GM18505 (cell line): ENCODE results near the gene S100A6.

Experiments used
- ATAC-seq: cut with Tn5 transposase; IDR thresholded peaks from one replicate; pipeline ENCODE4 v1.9.1; 2021; ENCODE audit not compliant: unreplicated experiment
- POLR2A ChIP-seq: IDR thresholded peaks from 4 replicates; pipeline ENCODE4 v1.6.1; 2011; ENCODE audit warnings: borderline replicate concordance; ENCODE audit not compliant: insufficient read depth, insufficient read length; ENCODE audit errors: extremely low read depth

S100A6 gene

GRCh38 chr1:153556348-153556747, 20.6 kb upstream of the S100A6 start:
- no peak for TF ChIP-seq POLR2A
- ATAC-seq, result no peak

DNA sequence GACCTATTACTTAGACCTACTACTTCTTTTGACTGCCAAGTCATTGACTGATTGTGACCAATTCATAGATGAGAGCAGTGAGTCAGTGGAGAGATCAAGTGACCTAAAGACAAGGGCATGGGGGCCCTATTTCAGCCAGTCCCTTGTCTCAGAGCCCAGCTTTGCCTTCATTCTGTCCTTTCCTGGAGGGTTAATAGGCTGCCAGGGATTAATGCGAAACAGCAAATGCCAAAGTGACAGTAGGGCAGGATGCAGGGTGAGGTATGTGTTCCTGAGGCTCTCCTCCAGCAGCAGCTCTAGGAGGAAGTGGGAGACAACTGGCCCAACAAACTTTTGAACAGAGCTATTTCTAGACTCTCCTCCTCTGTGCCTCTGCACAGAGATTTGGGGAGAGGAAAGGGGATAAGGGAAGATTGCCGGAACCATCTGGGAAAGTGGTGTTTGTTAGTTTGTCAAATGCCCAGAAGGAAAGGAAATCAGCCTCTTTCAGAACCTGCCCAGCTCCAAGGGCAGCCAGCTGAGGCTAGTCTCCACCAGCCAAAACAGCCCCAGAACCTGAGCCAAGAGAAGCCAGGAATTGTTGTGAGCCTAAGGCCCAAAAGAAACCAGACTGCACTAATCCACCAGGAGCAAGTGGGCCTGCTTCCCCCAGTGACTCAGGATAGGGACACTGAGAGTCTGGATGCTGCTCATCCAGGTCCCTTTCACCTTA, 18.2 kb upstream of the S100A6 start:
- no peak for TF ChIP-seq POLR2A

GRCh38 chr1:153553096-153553495, 17.3 kb upstream of the S100A6 start:
- no peak for TF ChIP-seq POLR2A
- no peak for ATAC-seq

More for the DNA sequence above, 18.2 kb upstream of the S100A6 start:
- ATAC-seq, result no peak

GRCh38 chr1:153552335-153552734, 16.5 kb upstream of the S100A6 start:
- TF ChIP-seq POLR2A, result no peak
- ATAC-seq, result no peak

GRCh38 chr1:153550827-153551500, 15.2 kb upstream of the S100A6 start:
- ATAC-seq, result no peak
- TF ChIP-seq POLR2A, result no peak

DNA sequence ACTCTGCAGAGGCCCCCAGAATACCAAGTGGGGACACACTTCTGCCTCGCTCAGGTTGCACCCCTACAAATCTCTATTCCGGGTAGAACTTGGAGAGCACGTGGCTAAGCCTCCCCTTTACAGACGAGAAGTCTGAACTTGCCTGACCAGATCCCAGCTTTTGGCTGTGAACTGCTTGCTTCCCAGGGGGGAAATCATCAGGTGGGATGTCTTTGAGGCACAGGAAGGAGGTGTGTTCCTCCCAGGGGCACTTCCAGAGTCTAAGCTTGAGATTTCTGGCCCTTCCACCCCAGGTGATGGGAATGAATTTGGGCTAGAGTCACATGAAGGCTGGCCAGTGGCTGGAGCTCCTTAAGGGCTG, 14.6 kb upstream of the S100A6 start:
- no peak for TF ChIP-seq POLR2A
- ATAC-seq, result no peak

GRCh38 chr1:153549741-153550397, 14.1 kb upstream of the S100A6 start:
- TF ChIP-seq POLR2A, result no peak
- no peak for ATAC-seq

GRCh38 chr1:153548722-153549688, 13.2 kb upstream of the S100A6 start, which contains the start of gene S100A3:
Gene S100A3 (minus strand): TSS chr1:153549258. CDS start chr1:153548485, 773 bp downstream.
- TF ChIP-seq POLR2A, result no peak
- no peak for ATAC-seq

DNA sequence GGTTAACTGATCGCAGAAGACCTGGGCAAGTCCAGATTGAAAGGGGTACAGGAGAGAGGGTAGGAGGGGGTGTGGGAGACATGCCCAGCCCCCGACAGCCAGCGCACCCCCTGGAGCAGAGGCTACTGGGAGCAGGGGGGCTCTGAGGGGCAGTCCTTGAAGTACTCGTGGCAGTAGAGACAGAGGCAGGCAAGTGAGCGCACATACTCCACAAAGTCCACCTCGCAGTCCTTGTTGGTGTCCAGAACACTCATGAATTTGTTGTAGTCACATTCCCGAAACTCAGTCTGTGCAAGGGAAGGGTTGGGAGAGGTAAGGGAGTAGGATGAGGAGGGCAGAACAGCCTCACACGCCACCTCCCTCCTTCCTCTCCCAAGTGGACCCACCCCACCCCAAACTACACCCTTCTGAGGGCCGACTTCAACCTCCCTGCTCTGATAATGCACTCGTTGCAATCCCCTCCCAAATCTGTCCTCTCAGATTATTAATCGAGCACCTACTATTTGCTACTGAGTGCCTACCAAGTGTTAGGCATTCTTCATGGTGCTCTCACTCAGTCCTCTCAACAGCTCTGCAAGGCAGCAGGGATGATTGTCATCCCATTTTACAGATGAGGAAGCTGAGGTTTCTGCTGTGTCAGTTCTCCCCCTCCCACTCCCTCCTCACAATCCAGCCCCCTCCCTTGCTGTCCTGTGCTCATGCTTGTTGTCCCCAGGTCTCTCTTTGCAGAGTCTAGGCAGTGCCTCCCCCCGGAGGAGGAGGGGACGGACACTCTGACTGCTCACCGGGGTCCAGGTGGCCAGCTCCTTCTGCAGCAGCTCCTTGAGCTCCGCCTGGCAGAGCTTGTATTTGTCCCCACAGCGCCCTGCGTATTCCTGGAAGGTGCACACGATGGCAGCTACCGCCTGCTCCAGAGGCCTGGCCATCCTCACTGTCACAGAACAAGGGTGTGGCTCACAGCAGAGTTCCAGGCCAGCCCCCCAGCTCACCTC, 12.1 kb upstream of the S100A6 start:
- no peak for TF ChIP-seq POLR2A
- ATAC-seq, result no peak

DNA sequence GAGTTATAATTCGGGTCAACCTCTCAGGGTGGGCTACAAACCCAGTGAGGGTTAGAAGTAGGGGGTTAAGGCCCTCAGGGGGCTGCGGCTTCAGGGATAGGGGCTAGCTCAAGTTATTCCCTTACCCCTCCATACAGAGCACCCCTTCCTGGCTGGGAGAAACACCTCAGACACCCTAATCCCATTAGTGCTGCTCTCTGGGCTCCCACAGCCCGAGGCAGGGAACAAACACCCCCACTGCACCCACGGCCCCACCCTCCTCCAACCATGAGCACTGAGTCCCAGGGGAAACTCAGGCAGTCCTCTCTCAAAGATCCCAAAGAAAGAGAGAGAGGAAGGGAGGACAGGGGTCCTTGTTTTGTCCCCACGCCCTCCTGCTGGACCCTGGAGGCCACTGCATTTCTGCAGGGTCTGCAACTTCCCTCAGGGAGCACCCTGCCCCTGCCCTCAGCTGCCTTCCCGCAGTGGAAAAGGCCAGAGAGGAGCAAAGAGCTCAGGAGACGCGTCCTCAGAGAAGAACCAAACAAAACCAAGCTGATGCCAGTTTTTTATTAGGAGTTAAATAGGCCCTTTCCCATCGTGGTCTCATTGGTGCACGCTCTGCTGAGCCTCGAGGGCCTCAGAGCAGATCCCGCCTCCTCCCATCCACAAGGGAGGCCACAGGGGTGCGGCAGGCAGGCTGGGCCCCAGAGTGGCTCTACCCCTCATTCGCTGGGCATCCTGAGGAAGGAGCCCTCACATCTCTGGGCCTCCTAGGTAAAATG, 11.2 kb upstream of the S100A6 start:
- no peak for TF ChIP-seq POLR2A
- no peak for ATAC-seq

- no peak for TF ChIP-seq POLR2A
- ATAC-seq, result no peak
Measured at GRCh38 chr1:153546371-153546770, 10.6 kb upstream of the S100A6 start.
